Mucosa of descending colon (tissue), 3 donors: ENCODE measurements around the gene SPOCK3. TPM values are rescaled to one million over a fixed set of nuclear protein-coding genes. Genes with fewer than 3 reads are reported as not detected.

Experiments used
- ATAC-seq: fragments of 200-7000 bp; cut with Tn5 transposase; one replicate; pipeline ENCODE4 v1.9.1; 2020; ENCODE audit warnings: mild to moderate bottlenecking, moderate library complexity
- DNase-seq, 3 donors: peaks; one replicate each; pipeline ENCODE4 v3.0.0-alpha.2; 2020
- H3K36me3 ChIP-seq: fragments of 200-600 bp; one replicate; pipeline ENCODE4 v1.8.0; 2021; ENCODE audit warnings: low read depth, mild to moderate bottlenecking
- H3K4me1 ChIP-seq: fragments of 200-600 bp; one replicate; pipeline ENCODE4 v1.8.0; 2021; ENCODE audit warnings: low read depth, mild to moderate bottlenecking
- H3K4me3 ChIP-seq: fragments of 200-600 bp; one replicate; pipeline ENCODE4 v1.8.0; 2021; ENCODE audit warnings: mild to moderate bottlenecking
- H3K9me3 ChIP-seq: fragments of 200-600 bp; one replicate; pipeline ENCODE4 v1.8.0; 2021; ENCODE audit warnings: mild to moderate bottlenecking
- intact Hi-C, 2 donors: fragments of 100-400 bp; cut with DNase I in 1 of 2; cut with micrococcal nuclease in 1 of 2; formaldehyde crosslinking; loops; one replicate each; pipeline versions ENCODE4 v1.11.0 to v1.11.1; 2022; cut with DNase I, micrococcal nuclease
- total RNA-seq, 3 donors: library from RNA; stranded (reverse); fragmentation: NEBNext Ultra II Directional in 2 of 3; extraction: Animal tissue kit (Norgen Biotek cat#: 25700) in 2 of 3; gene quantifications; one replicate each; pipeline versions ENCODE4 v1.2.1 to v1.2.4, GENCODE V29; 2021 to 2023
- TF ChIP-seq, protein P1 (sequence below): fragments of 200-600 bp; IDR thresholded peaks from one replicate; pipeline ENCODE4 v1.8.0; 2022; ENCODE audit warnings: antibody characterized with exemption, mild to moderate bottlenecking
- donor health status: DM: no; HTN: no; CAD: no; lungs with moderate emphysema.
- donor health status: DM: no; HTN: no; CAD: no.
- donor health status: DM: no; HTN: yes; CAD: no.

Gene SPOCK3
- total RNA-seq, 3 donors from 2014 or later: 0.55 to 3.6 (median 0.55) TPM

DNA sequence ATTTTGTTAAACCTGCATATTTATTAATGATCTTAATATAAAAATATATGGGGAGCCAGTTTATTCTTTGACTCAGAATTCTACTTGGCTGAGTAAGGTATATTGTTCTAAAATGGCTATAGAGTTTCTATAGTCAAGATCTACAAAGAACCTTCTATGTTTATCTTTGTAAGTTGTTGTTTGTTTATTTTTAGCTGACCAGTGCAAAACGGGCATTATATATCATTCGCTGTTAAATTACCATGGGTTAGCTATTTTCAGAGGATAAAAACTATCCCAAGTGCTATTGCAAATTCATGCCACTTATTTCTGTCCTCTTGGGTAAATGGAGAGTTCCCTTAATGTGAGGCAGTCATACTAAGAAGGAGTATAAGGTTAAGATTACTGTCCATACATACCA, 5.3 kb upstream of the SPOCK3 start:
- H3K36me3 ChIP-seq: no peaks in the 10 kb centered on the region
- intact Hi-C loops: no loop called here
- no peak for DNase-seq
- no peak for ATAC-seq
- TF ChIP-seq, protein P1, sequence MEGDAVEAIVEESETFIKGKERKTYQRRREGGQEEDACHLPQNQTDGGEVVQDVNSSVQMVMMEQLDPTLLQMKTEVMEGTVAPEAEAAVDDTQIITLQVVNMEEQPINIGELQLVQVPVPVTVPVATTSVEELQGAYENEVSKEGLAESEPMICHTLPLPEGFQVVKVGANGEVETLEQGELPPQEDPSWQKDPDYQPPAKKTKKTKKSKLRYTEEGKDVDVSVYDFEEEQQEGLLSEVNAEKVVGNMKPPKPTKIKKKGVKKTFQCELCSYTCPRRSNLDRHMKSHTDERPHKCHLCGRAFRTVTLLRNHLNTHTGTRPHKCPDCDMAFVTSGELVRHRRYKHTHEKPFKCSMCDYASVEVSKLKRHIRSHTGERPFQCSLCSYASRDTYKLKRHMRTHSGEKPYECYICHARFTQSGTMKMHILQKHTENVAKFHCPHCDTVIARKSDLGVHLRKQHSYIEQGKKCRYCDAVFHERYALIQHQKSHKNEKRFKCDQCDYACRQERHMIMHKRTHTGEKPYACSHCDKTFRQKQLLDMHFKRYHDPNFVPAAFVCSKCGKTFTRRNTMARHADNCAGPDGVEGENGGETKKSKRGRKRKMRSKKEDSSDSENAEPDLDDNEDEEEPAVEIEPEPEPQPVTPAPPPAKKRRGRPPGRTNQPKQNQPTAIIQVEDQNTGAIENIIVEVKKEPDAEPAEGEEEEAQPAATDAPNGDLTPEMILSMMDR: no peak
- H3K4me1 ChIP-seq: no peaks in the 10 kb centered on the region
- H3K9me3 ChIP-seq: no peaks in the 10 kb centered on the region
- H3K4me3 ChIP-seq: no peak overlapping the region

DNA sequence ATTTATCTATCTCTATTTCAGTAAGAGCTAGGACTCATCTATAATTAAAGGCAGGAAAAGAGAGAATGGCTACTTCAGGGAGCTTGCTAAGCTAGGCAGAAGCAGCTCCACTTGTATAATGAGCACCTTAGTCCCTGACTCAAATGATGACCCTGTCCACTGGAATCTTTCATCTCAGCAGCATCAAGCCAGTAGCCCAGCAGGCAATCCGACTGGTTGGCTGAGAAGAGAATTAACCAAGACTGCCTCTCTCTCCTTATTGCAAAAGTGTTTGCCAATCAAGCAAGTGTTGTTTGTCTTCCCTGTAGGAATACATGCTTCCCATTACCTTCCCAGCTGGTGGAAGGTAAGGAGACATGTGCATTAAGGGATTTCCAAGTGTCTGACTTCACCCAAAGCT, 3.9 kb upstream of the SPOCK3 start:
- Histone ChIP-seq H3K9me3 (no peaks in the 10 kb centered on the region), H3K4me3 (no peak overlapping the region), H3K4me1 (no peaks in the 10 kb centered on the region), H3K36me3 (no peaks in the 10 kb centered on the region)
- intact Hi-C loops: no loop called here
- no peak for DNase-seq
- no peak for ATAC-seq
- TF ChIP-seq, protein P1: no peak

DNA sequence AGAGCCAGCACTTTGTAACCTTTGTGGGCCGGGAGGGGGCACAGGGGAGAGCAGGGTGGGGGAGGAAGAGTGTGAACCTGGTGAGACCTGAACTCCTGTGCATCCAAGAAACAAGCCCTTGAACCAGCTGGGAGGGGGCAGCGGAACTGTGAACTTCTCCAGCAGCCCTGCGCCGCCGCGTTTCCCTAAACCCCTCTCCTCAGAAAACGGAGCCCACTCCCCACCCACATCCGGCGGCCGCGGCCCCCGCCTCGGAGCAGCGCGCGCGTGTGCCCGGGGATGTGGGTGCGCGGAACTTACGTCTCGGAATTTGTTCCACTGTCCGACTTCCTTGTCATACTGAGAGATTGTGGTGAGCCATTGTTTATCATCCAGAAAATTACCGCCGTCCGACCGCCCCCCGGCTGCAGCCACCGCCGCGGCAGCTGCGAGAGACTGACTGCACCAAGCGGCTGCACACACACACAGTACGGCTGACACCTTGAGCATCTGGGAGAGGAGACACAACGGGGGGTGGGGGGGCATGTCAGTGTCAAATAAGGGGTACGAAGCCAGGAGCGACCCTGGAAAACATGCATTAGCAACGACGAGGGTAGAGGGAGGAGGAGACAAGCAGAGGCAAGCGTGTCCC, 494 bp downstream of the SPOCK3 start:
- H3K9me3 ChIP-seq: no peaks in the 10 kb centered on the region
- DNase-seq (no peak), ATAC-seq (no peak)
- H3K36me3 ChIP-seq: no peaks in the 10 kb centered on the region
- H3K4me1 ChIP-seq: no peaks in the 10 kb centered on the region
- TF ChIP-seq, protein P1: no peak
- H3K4me3 ChIP-seq: no peak overlapping the region
- intact Hi-C loops: no loop called here

DNA sequence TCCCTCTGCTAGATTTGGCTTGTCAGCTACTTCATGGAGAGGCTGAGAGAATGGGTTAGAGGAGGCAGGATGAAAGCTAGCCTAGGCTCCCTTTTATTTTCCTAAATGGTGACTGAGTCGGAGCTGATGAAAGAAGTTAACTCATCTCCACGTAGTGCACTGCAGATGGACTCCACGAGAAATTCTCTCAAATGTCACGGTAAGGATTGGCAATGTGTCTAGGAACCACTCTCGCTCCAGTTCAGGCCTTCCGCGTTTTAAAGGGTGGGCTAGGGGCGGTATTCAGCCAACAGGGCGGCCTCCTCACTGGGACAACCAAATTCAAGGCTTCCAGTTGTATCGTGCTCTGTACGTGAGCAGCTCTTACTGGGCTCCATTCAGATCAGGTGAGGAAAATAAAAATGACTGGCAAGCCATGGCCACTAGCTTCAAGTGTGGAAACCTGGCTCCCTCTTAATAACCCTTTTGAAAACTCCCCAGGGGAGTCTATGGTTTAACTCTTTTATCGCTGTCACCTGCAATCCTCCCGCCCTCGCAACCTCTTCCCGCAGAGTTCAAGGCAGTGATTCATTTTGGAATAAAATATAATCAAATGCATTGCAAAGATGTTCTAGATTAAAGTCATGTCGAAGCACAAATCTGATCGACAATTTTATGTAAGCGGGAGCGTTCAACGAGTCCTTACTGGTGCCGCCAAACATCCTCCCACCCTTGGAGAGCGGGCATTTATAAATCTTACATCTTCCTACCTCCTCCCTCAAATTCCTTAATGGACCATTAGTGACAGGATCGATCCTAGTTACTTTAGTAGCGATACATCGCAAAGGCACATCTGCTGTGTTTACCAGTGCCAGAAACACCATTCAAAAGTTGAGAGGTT, 1.2 kb downstream of the SPOCK3 start:
- H3K4me1 ChIP-seq: no peaks in the 10 kb centered on the region
- TF ChIP-seq, protein P1: no peak
- no peak overlapping the region for H3K4me3 ChIP-seq
- DNase-seq (no peak), ATAC-seq (no peak)
- H3K36me3 ChIP-seq: no peaks in the 10 kb centered on the region
- intact Hi-C loops: no loop called here
- no peaks in the 10 kb centered on the region for H3K9me3 ChIP-seq

DNA sequence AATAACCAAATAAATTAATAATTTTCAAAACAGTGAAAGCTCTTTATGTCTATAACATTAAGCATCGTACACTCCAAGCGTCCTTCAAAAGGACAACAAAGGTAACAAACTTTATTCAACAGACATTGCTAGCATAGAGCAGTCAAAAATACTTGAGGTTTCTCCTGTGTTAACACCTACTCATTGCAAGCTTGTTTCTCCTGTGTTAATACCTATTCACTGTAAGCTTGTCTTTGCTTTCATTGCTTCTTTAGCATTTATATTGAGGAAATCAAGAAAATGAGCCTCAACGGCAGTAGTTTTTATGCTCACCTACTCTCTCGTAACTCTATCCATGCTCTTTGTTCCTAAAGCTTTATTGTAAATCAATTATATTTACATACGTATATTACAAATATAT, 3.5 kb downstream of the SPOCK3 start:
- ATAC-seq (no peak), DNase-seq (no peak)
- H3K4me1 ChIP-seq: no peaks in the 10 kb centered on the region
- intact Hi-C loops: no loop called here
- no peaks in the 10 kb centered on the region for H3K9me3 ChIP-seq
- H3K36me3 ChIP-seq: no peaks in the 10 kb centered on the region
- H3K4me3 ChIP-seq: no peak overlapping the region
- TF ChIP-seq, protein P1: no peak
